ENCODE measurements around the gene CWC27.

The CWC27 gene

GRCh38 chr5:65015767-65016166 is 247.0 kb downstream of the CWC27 start:
- no peak for DNase-seq (ENCODE audit: low spot score)
- no peak for TF ChIP-seq CTCF (IDR thresholded peaks at IDR 0.05; ENCODE audit: extremely low read depth, missing control alignments)

- DNase-seq (ENCODE audit: low spot score): no peak
- no peak for TF ChIP-seq CTCF (IDR thresholded peaks at IDR 0.05; ENCODE audit: extremely low read depth, missing control alignments)
These were observed 248.9 kb downstream of the CWC27 start for GRCh38 chr5:65017636-65018035.

- no peak for TF ChIP-seq CTCF (IDR thresholded peaks at IDR 0.05; ENCODE audit: extremely low read depth, missing control alignments)
- DNase-seq (ENCODE audit: low spot score): no peak
These were observed 250.0 kb downstream of the CWC27 start for GRCh38 chr5:65018763-65019162.

GRCh38 chr5:65020492-65020891 is 251.8 kb downstream of the CWC27 start:
- DNase-seq (ENCODE audit: low spot score): no peak
- TF ChIP-seq CTCF (IDR thresholded peaks at IDR 0.05; ENCODE audit: extremely low read depth, missing control alignments): no peak

GRCh38 chr5:65021527-65022226 is 252.9 kb downstream of the CWC27 start:
- no peak for DNase-seq (ENCODE audit: low spot score)
- no peak for TF ChIP-seq CTCF (IDR thresholded peaks at IDR 0.05; ENCODE audit: extremely low read depth, missing control alignments)

- TF ChIP-seq CTCF (IDR thresholded peaks at IDR 0.05; ENCODE audit: extremely low read depth, missing control alignments): no peak
- DNase-seq (ENCODE audit: low spot score): no peak
These were observed 254.2 kb downstream of the CWC27 start for GRCh38 chr5:65022932-65023331.

GRCh38 chr5:65024681-65025080 is 256.0 kb downstream of the CWC27 start:
- DNase-seq (ENCODE audit: low spot score): no peak
- no peak for TF ChIP-seq CTCF (IDR thresholded peaks at IDR 0.05; ENCODE audit: extremely low read depth, missing control alignments)

Measured in GM20000 (cell line).